ENCODE data around the gene MPO.

The MPO gene

GRCh38 chr17:58318065-58318481, 37.3 kb upstream of the MPO start:
- H3K4me3 ChIP-seq (ENCODE audit: low read depth, low read length) = no peak overlapping the region
- TF ChIP-seq, protein P1, sequence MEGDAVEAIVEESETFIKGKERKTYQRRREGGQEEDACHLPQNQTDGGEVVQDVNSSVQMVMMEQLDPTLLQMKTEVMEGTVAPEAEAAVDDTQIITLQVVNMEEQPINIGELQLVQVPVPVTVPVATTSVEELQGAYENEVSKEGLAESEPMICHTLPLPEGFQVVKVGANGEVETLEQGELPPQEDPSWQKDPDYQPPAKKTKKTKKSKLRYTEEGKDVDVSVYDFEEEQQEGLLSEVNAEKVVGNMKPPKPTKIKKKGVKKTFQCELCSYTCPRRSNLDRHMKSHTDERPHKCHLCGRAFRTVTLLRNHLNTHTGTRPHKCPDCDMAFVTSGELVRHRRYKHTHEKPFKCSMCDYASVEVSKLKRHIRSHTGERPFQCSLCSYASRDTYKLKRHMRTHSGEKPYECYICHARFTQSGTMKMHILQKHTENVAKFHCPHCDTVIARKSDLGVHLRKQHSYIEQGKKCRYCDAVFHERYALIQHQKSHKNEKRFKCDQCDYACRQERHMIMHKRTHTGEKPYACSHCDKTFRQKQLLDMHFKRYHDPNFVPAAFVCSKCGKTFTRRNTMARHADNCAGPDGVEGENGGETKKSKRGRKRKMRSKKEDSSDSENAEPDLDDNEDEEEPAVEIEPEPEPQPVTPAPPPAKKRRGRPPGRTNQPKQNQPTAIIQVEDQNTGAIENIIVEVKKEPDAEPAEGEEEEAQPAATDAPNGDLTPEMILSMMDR (IDR thresholded peaks at IDR 0.05; ENCODE audit: low read depth, low read length) = no peak

- TF ChIP-seq, protein P1 (IDR thresholded peaks at IDR 0.05; ENCODE audit: low read depth, low read length) = peak; percentile 89
Observed at GRCh38 chr17:58317421-58318064, 36.8 kb upstream of the MPO start.

GRCh38 chr17:58316260-58316960, 35.7 kb upstream of the MPO start:
- no peak overlapping the region for H3K4me3 ChIP-seq (ENCODE audit: low read depth, low read length)
- TF ChIP-seq, protein P1 (IDR thresholded peaks at IDR 0.05; ENCODE audit: low read depth, low read length) = no peak

More at GRCh38 chr17:58317421-58318064, 36.8 kb upstream of the MPO start:
- H3K4me3 ChIP-seq (ENCODE audit: low read depth, low read length) = no peak overlapping the region

GRCh38 chr17:58315750-58316149, 35.0 kb upstream of the MPO start:
- H3K4me3 ChIP-seq (ENCODE audit: low read depth, low read length) = no peak overlapping the region

DNA sequence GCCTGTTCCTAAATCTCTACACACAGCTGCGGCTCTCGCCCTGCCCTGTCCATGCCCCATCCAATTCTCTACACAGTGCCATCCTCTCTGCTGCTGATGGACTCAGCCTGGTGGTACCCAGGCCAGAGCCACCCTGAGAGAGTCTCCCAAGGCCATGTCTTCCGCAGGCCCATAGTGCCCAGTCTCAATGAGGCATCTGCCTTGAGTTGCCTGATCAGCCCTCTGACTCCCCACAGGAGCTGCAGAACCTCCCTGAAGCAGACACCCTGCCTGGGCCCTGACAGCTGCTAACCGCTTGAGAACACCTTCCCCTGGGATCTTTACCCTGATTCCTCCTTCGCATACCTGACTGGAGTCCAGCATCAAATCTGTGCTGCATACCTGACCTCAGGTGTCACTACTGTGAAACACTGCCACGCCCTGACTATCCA, 34.6 kb upstream of the MPO start:
- TF ChIP-seq, protein P1 (IDR thresholded peaks at IDR 0.05; ENCODE audit: low read depth, low read length) = no peak
- no peak overlapping the region for H3K4me3 ChIP-seq (ENCODE audit: low read depth, low read length)

More at GRCh38 chr17:58315750-58316149, 35.0 kb upstream of the MPO start:
- TF ChIP-seq, protein P1 (IDR thresholded peaks at IDR 0.05; ENCODE audit: low read depth, low read length) = no peak

- H3K4me3 ChIP-seq (ENCODE audit: low read depth, low read length) = no peak overlapping the region
- TF ChIP-seq, protein P1 (IDR thresholded peaks at IDR 0.05; ENCODE audit: low read depth, low read length) = no peak
Observed at GRCh38 chr17:58314706-58315015, 33.9 kb upstream of the MPO start.

Data from WI38 (cell line).